Neuronal stem cell (in vitro differentiated cells): Measurements from ENCODE around the gene OBP2A.
A peak's percentile ranks its signal among the peaks of the same experiment; 100 is the strongest.
"Not testable (repeated sequence)": the region's sequence is repeated elsewhere in the genome, so short reads cannot be mapped to it uniquely, and the experiment has no call there.

ENCODE experiments used
- DNase-seq: peaks from one replicate; pipeline ENCODE4 v3.0.0-alpha.2; 2013; ENCODE audit warnings: low spot score
- H2AFZ ChIP-seq: one replicate; pipeline ENCODE4 v1.6.1; 2013; ENCODE audit warnings: mild to moderate bottlenecking, low read length, inconsistent platforms
- H2AK5ac ChIP-seq: 2 replicates; pipeline ENCODE4 v1.6.1; 2013; ENCODE audit warnings: low read depth, mild to moderate bottlenecking, inconsistent platforms, low read length, moderate library complexity, mixed read lengths
- H2BK120ac ChIP-seq: 2 replicates; pipeline ENCODE4 v1.6.1; 2013; ENCODE audit warnings: low read depth, mild to moderate bottlenecking, inconsistent platforms, low read length, moderate library complexity, mixed read lengths
- H2BK12ac ChIP-seq: one replicate; pipeline ENCODE4 v1.6.1; 2013; ENCODE audit warnings: low read length, inconsistent platforms
- H2BK15ac ChIP-seq: 2 replicates; pipeline ENCODE4 v1.6.1; 2013; ENCODE audit warnings: mild to moderate bottlenecking, low read length, inconsistent platforms, mixed read lengths
- H2BK5ac ChIP-seq: one replicate; pipeline ENCODE4 v1.6.1; 2013; ENCODE audit warnings: inconsistent platforms, mild to moderate bottlenecking, low read length, moderate library complexity
- H3K14ac ChIP-seq: one replicate; pipeline ENCODE4 v1.6.1; 2013; ENCODE audit warnings: low read length, inconsistent platforms
- H3K18ac ChIP-seq: 2 replicates; pipeline ENCODE4 v1.6.1; 2013; ENCODE audit warnings: low read length, inconsistent platforms
- H3K23ac ChIP-seq: 2 replicates; pipeline ENCODE4 v1.6.1; 2013; ENCODE audit warnings: low read depth, mild to moderate bottlenecking, mixed read lengths, low read length, inconsistent platforms; ENCODE audit not compliant: poor library complexity
- H3K27ac ChIP-seq: replicated peaks from 3 replicates; pipeline ENCODE4 v1.5.1; 2013; ENCODE audit warnings: low read length, inconsistent platforms
- H3K27me3 ChIP-seq, 3 experiments: 2 replicates each; pipeline ENCODE4 v1.6.1; 2013; ENCODE audit warnings: low read length in 3 of 3, mild to moderate bottlenecking in 2 of 3, inconsistent platforms in 1 of 3, low read depth in 1 of 3, mixed read lengths in 1 of 3, moderate library complexity in 1 of 3; ENCODE audit not compliant: control insufficient read depth in 3 of 3, insufficient read depth in 3 of 3
- H3K36me3 ChIP-seq, 2 donors: replicated peaks in 1 of 2; 2 replicates each; pipeline ENCODE4 v1.6.1; 2013; ENCODE audit warnings: low read length in 2 of 2; ENCODE audit not compliant: control insufficient read depth in 2 of 2, insufficient read depth in 2 of 2
- H3K4ac ChIP-seq: 2 replicates; pipeline ENCODE4 v1.6.1; 2013; ENCODE audit warnings: inconsistent platforms, mild to moderate bottlenecking, low read length, moderate library complexity
- H3K4me1 ChIP-seq, 2 donors: 1 replicate in 1 of 2; 2 replicates in 1 of 2; pipeline ENCODE4 v1.6.1; 2013; ENCODE audit warnings: low read length in 2 of 2, low read depth in 1 of 2; ENCODE audit not compliant: control insufficient read depth in 2 of 2, insufficient read depth in 1 of 2
- H3K4me2 ChIP-seq: one replicate; pipeline ENCODE4 v1.6.1; 2013; ENCODE audit warnings: mild to moderate bottlenecking, low read length, inconsistent platforms; ENCODE audit not compliant: insufficient read depth, poor library complexity, severe bottlenecking
- H3K4me3 ChIP-seq, 2 donors: 2 replicates each; pipeline ENCODE4 v1.5.1; 2013; ENCODE audit warnings: low read length in 2 of 2, mild to moderate bottlenecking in 2 of 2, inconsistent platforms in 1 of 2, moderate library complexity in 1 of 2
- H3K79me1 ChIP-seq: one replicate; pipeline ENCODE4 v1.6.1; 2013; ENCODE audit warnings: low read depth, mild to moderate bottlenecking, inconsistent platforms, low read length, moderate library complexity
- H3K9ac ChIP-seq: one replicate; pipeline ENCODE4 v1.6.1; 2013; ENCODE audit warnings: mild to moderate bottlenecking, low read depth, low read length, inconsistent platforms; ENCODE audit not compliant: poor library complexity
- H3K9me3 ChIP-seq, 2 donors: replicated peaks in 1 of 2; 2 replicates each; pipeline versions ENCODE3 to v1.6.1; 2013; ENCODE audit warnings: low read length in 2 of 2, mild to moderate bottlenecking in 2 of 2, inconsistent platforms in 1 of 2, low read depth in 1 of 2, mixed read lengths in 1 of 2, moderate library complexity in 1 of 2; ENCODE audit not compliant: control insufficient read depth in 2 of 2, insufficient read depth in 1 of 2
- H4K8ac ChIP-seq: one replicate; pipeline ENCODE4 v1.6.1; 2013; ENCODE audit warnings: low read depth, mild to moderate bottlenecking, inconsistent platforms, low read length, moderate library complexity
- H4K91ac ChIP-seq: one replicate; pipeline ENCODE4 v1.6.1; 2013; ENCODE audit warnings: low read length, low read depth, mild to moderate bottlenecking, inconsistent platforms; ENCODE audit not compliant: poor library complexity
- WGBS, 2 donors: extraction: QIAGEN DNeasy Blood & Tissue Kit; methylation state at CpG; one replicate each; pipeline ENCODE4 v1.1.7; 2013; ENCODE audit warnings: missing lambda C conversion rate in 2 of 2, mixed read lengths in 1 of 2; ENCODE audit not compliant: insufficient read length in 2 of 2, insufficient replicate concordance in 1 of 2; ENCODE audit errors: extremely low coverage in 2 of 2; 5-methylcytosine and 5-hydroxymethylcytosine counted together

Gene OBP2A

DNA sequence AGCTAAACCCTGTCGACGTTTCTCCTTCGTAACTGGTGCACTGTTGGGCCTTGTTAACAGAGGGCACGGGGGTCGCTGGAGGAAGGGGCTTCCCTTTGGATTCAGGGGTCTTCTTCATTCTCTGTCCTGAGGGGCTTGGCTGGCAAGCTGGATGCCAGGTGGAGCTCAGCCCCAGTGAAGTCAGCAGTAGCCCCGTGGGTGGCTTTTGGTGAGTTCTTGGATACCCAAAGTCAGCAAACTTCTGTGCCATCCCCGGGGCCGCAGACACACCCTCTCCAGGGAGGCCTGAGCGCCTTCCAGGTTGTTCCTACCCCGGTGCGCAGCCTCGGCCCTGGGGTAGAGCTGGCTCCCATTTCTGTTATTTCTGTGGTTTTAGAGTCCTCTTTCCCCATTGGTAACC lies 12.3 kb upstream of the OBP2A start:
- no peak overlapping the region for H3K4me2 ChIP-seq
- no peak overlapping the region for H3K9ac ChIP-seq
- no peak overlapping the region for H2BK12ac ChIP-seq
- no peak overlapping the region for H2AK5ac ChIP-seq
- no peak overlapping the region for H3K18ac ChIP-seq
- DNase-seq, result no peak
- H3K27ac ChIP-seq, result no peak overlapping the region
- H3K27me3 ChIP-seq, result peaks cover 0 to 16% (median 0%) of the 10 kb centered on the region in 3 experiments
- H2BK15ac ChIP-seq, result no peak overlapping the region
- no peak overlapping the region for H4K8ac ChIP-seq
- H3K4ac ChIP-seq, result no peak overlapping the region
- no peak overlapping the region for H2BK5ac ChIP-seq
- no peaks in the 10 kb centered on the region for H3K4me1 ChIP-seq
- no peaks in the 10 kb centered on the region for H3K9me3 ChIP-seq
- H3K4me3 ChIP-seq, result no peak overlapping the region
- H2BK120ac ChIP-seq, result no peak overlapping the region
- no CpG with 5 or more reads among the region's 12 CpGs for WGBS, 2 donors
- no peaks in the 10 kb centered on the region for H3K79me1 ChIP-seq
- no peak overlapping the region for H3K23ac ChIP-seq
- H2AFZ ChIP-seq, result no peak overlapping the region
- no peaks in the 10 kb centered on the region for H3K36me3 ChIP-seq
- H3K14ac ChIP-seq, result no peak overlapping the region
- H4K91ac ChIP-seq, result no peak overlapping the region

DNA sequence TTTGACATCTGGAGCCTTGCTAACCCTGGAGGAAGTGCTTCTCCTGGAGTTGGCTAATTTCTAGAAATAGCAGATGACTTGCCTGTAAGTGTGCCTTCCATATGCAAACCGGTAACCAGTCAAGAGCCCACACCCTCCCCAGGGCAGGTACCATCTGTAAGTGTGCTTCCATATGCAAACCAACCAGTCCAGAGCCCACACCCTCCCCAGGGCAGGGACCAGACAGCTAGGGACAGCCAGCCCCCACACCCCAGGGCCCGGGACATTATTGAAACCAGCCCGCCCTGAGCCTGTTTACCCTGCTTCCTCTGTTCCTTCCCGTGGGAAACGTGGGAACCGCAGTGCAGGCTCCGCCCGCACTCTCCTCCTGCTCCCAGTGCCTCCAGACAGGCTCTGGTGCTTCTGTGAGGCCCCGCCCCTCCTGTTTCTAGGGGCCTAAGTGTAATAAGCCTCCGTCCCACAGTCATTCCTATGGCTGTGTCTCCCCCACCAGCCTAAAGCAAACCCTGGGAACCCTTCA lies 11.7 kb upstream of the OBP2A start:
- H3K4me3 ChIP-seq, H4K8ac ChIP-seq, H3K9me3 ChIP-seq, H3K23ac ChIP-seq, H3K4ac ChIP-seq, H2BK5ac ChIP-seq, H3K36me3 ChIP-seq, H3K27ac ChIP-seq, H4K91ac ChIP-seq, H3K9ac ChIP-seq, H3K4me1 ChIP-seq, H2AFZ ChIP-seq, H3K79me1 ChIP-seq, DNase-seq, H3K4me2 ChIP-seq, H2BK120ac ChIP-seq, H2BK12ac ChIP-seq, H2AK5ac ChIP-seq, H3K14ac ChIP-seq: not testable (repeated sequence)
- Histone ChIP-seq H2BK15ac (peak overlapping the region; percentile 58), H3K18ac (peak overlapping the region; percentile 17), H3K27me3 (peaks cover 0 to 17% (median 0%) of the 10 kb centered on the region in 3 experiments)
- no CpG with 5 or more reads among the region's 10 CpGs for WGBS, 2 donors

DNA sequence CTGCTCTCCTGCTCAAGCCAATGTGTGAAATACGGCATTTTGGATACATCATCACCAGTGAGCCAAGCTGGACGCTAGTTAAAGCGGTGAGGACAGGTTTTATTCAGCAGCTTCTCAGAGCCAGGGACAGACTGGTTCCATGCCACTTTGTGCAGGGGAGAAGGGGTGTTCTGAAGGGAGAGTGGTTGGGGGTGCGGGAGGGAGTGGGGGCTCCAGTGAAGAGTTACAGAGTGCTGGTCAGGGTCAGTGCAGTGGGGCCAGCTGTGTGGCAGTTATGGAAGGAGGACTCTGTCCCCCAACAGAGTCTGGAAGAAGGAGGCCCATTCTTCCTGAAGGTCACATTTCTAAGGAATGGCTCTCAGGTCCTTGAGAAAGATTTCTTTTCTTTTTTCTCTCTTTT lies 11.1 kb upstream of the OBP2A start:
- H2BK5ac ChIP-seq, H3K4me3 ChIP-seq, H3K18ac ChIP-seq, H2AK5ac ChIP-seq, H2BK120ac ChIP-seq, H4K91ac ChIP-seq, H2AFZ ChIP-seq, H3K14ac ChIP-seq, H3K4me1 ChIP-seq, H3K4ac ChIP-seq, H3K9ac ChIP-seq, H3K4me2 ChIP-seq, DNase-seq, H2BK12ac ChIP-seq, H3K79me1 ChIP-seq, H3K36me3 ChIP-seq, H3K9me3 ChIP-seq, H4K8ac ChIP-seq, H3K27ac ChIP-seq, H3K23ac ChIP-seq: not testable (repeated sequence)
- WGBS, 2 donors, result no CpG with 5 or more reads among the region's 4 CpGs
- peaks cover 0 to 18% (median 0%) of the 10 kb centered on the region in 3 experiments for H3K27me3 ChIP-seq
- H2BK15ac ChIP-seq, result peak overlapping the region; percentile 58

DNA sequence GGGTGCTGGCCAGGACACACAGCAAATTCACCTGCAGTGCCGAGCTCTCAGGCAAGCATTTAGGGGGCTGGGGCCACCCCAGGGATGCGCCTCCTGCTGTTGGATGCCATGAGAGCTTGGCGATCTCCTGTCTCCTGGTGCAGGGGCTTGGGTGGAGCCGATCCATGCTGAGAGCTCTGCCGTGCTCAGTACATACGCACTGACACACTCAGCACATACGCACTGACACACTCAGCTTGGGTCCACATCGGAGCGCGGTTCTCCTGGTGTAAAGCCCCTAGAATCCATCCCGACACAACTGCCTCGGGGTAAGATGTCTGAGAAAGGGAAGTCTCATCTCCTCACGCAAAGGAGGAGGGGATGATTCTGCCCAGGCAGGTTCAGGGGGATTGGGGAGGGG lies 10.3 kb upstream of the OBP2A start:
- H3K14ac ChIP-seq, H3K27ac ChIP-seq, DNase-seq, H3K36me3 ChIP-seq, H3K23ac ChIP-seq, H4K8ac ChIP-seq, H2BK120ac ChIP-seq, H3K9me3 ChIP-seq, H2BK12ac ChIP-seq, H3K4ac ChIP-seq, H4K91ac ChIP-seq, H3K18ac ChIP-seq, H2AFZ ChIP-seq, H3K4me2 ChIP-seq, H2BK15ac ChIP-seq, H3K4me3 ChIP-seq, H2AK5ac ChIP-seq, H3K79me1 ChIP-seq, H3K4me1 ChIP-seq, H3K9ac ChIP-seq, H2BK5ac ChIP-seq: not testable (repeated sequence)
- WGBS, 2 donors, result no CpG with 5 or more reads among the region's 13 CpGs
- peaks cover 0 to 21% (median 0%) of the 10 kb centered on the region in 3 experiments for H3K27me3 ChIP-seq
